HG03108 (cell line): ENCODE measurements around the gene EZR.
"Not testable (repeated sequence)": the region's sequence is repeated elsewhere in the genome, so short reads cannot be mapped to it uniquely, and the experiment has no call there.

ENCODE experiments used
- ATAC-seq: cut with Tn5 transposase; IDR thresholded peaks from one replicate; pipeline ENCODE4 v1.9.1; 2021; ENCODE audit warnings: moderate library complexity; ENCODE audit not compliant: unreplicated experiment

The EZR gene

DNA sequence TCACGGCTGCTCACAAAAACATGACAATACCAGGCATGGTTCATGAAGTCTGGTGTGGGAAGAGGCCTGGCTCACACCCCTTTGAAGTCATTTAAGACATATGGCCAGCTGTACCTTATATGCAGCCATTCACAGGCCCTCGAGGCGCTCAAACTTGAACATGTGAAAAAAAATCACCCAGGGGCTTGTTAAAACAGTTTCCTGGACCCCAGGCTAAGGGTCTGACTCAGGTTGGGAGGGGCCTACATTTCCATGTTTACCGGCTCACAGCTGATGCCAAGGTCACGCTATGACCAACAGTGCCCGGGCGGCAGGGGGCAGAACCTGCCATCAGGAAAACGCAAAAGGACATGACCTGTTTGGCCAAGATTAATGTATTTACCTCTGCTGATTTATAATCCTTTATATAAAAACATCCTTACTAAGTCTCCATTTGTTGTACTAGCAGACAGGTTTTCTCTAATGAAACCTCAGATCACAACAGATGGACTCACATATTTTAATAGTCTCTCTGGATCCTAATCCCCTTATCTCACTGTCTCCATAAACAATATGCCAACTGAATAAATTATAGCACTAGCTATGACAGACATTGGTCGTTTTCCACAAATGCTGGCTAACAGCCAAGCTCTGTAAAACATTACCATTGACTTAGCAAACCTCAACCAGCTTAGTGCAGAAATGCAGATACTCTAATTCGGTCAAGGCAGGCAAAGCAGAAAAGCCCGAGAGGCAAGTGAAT is 19.9 kb downstream of the EZR start:
- no peak for ATAC-seq

DNA sequence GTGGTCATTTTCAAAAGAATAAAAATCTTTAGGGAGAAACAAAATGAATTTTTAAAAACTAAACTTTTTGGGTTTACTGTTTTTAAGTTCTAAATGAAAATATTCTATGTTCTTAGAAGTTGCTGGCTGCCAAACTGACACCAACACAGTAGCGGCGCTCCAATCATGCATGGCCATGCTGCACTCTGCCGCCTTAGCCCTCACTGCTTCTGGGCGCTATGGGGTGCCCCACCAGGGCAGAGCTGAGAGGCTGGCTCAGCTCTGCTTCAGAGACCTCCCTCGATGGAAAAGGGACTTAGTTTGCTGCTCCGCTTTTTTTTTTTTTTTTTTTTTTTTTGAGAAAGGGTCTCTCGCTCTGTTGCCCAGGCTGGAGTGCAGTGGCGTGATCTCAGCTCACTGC is 20.9 kb downstream of the EZR start:
- no peak for ATAC-seq

DNA sequence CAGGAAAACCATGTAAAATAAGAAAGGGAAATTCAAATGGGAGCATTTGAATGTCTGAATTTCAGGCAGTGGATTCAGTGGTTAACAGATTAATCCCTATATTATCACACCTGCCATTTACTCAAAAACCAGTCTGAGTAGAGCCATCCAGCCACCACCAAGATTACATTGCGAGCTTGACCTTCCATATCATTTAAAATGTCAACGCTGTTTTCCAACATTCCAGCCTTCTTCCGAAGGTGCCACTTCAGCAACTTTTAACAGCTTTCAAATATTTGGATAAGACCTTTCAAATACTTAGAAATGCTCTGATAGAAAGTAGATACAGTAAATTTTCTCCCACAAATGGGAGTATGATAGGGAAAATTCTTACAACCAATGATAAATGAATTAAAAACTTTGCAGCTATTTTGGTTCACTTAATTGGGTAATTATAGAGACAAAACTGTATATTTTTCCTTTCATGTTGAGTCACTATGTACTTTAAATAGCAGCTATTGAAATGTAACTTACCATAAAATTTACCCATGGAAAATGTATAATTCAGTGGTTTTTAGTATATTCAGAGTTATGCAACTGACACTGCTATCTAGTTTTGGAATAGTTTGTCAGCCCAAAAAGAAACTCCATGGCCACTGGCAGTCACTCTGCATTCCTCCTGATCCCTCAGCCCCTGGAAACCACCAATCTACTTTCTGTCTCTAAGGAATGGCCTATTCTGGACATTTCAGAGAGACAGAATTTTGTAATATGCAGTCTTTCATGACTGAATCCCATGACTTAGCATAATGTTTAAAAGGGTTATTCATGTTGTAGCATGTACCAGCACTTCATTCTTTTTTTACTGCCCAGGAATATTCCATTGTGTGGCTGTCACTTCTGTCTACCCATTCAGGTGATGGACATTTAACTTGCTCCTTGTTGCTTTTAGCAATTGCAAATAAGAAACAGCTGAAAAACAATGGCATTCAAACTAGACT is 21.5 kb downstream of the EZR start:
- no peak for ATAC-seq

DNA sequence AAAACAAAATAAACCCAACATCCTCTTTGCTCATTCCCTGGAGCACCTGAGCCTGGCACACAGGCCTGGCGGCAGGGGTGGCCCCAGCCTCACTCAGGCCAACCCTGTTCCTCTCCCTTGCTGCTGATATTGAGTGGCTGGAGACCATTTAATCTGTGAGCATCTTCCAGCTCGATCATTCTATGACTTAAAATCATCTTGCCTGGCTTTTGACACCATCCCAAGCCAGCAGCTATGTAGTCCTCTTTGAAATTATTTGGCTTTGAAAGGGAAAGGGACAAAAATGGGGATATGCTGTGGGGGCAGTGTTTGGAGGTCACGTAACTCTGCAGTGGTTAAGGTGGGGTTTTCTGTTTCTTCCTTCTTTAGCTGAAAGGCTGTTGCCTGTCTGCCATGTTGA is 22.8 kb downstream of the EZR start:
- no peak for ATAC-seq

DNA sequence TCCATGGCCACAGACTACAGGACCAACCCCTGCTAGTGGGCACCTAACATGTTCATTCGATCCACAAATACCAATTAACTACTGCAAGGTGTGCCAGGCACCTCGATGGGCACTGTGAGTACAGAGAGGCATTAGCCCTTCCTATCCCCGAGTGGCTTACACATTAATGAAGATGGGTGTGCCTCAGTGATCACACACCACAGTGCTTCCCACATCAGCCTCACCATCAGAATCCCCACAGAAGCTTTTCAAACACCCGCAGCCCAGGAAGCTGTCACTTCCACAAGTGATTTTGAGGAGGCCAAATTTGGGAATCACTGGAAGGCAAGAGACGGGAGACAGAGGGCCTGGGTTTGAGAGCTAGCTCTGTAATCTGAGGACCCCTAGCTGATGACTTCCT is 23.7 kb downstream of the EZR start:
- no peak for ATAC-seq

DNA sequence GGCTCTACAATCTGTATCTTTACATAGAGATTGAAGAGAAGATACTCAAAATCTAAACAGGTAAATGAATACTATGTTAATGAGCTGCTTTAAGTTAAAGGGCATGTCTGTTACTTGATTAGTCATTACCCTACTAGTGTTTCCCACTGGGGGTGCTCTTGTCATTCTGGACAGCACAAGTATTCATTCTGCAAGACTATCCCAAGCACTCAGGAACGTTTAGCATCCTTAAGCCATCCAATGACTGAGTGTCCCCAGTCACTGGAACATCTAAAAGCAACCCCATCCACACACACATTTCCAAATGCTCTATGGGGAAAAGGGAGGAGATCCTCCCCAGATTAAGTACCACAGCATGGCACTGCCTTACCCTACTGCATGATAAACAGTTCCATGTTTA is 25.7 kb downstream of the EZR start:
- no peak for ATAC-seq

DNA sequence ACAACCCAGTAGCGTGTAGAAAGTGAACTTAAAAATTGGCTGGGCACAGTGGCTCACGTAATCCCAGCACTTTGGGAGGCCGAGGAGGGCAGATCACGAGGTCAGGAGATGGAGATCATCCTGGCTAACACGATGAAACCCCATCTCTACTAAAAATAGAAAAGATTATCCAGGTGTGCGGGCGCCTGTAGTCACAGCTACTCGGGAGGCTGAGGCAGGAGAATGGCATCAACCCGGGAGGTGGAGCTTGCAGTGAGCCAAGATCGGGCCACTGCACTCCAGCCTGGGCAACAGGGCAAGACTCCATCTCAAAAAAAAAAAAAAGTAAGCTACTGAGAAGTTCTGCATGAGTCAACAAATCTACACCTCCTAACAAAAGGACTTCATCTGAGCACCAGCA is 26.7 kb downstream of the EZR start:
- ATAC-seq: not testable (repeated sequence)

DNA sequence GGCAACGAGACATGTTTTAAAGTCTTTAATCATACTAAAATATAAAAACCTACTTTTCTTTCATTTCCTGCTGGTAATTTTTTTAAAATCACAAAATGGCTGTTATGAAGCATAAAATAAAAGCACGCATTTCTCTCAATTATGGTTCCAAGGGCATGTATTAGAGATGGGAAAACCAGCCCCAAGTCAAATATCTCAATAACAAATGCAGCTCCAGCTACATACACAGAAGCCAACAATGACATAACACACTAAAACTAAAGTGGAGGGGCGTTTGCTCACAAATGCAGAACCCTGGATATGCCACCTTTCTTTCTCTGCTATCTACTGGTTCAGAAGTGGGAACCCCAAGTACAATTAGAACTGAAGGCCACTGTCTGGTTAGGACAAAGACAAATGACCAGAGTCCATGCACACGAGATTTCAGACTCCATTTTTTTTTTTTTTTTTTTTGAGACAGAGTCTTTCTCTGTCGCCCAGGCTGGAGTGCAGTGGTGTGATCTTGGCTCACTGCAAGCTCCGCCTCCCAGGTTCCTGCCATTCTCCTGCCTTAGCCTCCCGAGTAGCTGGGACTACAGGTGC is 27.8 kb downstream of the EZR start:
- ATAC-seq: no peak

DNA sequence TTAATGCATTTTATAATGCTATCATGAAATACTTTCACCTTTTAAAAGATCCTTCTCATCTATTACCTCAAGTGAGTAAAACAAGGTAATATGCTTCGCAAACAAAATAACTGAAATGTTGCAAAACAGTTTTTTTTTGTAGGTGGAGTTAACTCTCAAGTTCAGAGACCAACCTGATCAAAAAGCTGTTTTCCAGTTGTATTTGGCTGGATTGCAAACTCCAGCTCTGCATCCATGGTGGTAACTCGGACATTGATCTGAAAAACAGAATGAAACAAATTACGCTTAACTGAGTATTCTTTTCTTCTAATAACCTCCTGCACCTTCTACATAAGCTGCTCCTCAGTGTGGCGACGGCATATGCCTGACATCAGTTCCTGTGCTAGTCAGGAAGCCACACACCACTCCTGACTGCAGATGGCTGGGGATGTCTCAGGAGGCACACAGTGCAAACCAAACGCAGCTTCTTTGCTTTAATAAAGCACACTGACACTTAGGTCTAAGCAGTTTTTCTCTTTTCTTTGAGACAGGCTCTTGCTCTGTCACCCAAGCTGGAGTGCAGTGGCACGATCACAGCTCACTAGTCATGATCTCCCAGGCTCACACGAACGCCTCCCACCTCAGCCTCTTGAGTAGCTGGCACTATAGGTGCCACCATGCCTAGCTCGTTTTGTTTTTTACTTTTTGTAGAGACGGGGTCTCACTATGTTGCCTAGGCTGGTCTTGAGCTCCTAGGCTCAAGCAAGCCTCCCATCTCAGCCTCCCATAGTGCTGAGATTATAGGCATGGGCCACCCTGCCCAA is 29.9 kb downstream of the EZR start:
- peak; percentile 59 for ATAC-seq

DNA sequence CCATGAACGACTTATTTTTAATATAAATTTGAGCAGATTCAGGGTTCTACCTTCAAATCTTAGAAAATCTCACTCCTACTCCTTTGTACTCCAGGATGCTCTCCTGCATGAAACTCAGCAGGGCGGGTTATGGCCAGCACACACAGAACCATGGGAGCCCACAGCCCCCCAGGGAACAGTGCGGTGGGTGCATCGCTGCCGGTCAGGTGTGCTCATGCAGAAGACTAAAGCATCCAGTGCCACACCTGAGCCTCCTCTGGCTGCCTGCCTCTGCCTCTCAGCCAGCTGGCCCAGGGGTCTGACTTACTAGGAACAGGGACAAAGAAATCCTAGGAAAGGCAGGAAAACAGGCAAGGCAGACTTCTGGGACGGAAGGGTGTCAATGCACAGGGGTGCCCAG is 31.8 kb downstream of the EZR start:
- ATAC-seq: no peak

DNA sequence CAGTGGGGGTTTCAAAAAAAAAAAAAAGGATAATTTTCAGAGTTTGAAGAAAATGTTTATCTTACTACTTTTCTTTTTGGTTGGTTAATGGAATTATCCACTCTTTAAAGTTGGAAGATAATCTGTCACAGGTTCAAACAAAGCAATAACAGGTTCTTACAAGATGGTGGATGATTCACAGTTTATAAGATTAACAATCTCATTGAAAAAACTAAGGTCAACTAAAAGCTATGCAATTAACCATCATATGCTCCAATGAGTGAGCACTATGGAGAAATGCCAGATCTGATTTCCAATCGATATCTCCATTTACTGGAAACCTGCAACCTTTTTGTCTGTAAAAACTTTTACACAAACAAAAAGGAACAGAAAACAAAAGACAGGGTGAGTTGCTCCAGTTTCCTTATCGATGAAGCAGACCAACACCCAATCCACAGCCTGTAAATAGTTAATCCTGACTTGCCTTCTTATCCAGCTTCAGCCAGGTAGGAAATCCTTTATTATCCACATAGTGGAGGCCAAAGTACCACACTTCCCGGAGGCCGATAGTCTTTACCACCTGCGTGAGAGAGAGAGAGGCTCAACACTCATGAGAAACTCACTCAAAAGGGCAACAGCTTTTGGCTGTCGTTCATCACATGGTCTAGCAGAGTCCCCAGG is 32.4 kb downstream of the EZR start:
- no peak for ATAC-seq

DNA sequence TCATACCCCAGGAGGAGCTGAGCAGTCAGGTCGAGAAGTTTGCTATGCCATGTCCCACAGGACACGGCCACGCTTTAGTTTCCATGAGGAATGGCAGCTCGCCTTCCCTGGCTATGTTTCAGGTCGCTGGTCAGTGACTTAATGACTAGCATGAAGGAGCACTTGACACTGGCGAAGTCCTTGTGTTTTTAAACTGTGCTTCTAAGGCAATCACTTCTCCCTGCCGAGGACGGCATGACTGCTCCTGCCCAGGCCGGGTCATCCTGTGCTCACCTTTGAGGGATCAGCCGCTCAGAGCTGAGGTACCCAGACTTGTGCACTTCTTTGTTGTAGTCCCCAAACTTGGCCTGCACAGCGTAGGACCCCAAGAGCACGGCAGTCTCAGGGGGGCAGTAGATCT is 34.1 kb downstream of the EZR start:
- ATAC-seq: no peak

DNA sequence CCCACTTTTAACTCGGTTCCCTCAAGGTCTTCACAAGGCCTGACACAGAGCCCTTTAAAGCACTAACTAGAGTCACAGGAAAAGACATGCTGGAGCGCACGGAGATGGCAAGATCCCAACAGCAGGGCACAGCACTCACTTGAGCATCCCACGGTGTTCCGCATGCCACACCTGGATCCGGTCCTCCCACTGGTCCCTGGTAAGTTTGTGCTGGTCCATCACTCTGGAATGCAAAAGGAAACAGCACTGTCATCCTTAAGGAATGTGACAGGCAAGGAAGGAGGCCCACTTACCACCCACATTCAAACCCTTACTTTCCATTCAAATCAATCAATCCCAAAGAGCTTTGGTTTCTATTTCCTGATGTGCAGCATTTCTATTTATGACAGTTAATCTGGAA is 34.7 kb downstream of the EZR start:
- no peak for ATAC-seq

DNA sequence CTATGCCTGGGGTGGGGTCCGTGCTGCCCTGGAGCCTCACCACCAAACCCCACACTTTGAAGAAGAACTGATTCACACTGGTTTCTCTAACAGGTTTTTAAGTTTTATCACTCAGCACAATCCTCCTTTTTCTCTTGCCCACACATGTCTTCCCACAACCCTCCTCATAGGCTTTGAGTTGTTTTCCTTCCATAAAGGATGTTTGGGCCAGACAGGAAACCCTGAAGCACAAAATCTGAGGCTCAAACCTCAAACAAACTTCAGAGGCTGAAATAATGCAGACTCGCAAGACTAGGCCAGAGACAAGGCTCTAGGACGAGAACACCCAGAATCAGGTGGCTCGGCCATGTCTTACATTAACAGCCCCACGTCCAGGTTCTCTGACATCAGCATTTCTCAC is 35.3 kb downstream of the EZR start:
- no peak for ATAC-seq

DNA sequence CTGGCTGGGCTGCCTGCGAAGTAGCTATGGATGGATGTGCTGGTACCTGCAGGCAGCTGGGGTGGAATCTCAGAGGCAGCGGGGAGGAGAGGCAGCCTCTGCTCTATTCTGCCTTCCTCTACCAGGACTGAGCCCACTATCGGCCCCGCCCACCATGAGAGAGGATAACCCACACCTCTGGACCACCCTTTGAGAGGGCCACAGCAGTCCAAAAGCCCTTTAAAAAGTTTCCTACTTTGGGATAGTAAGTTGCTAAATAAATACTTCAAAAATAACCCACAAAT is 36.1 kb downstream of the EZR start:
- ATAC-seq: no peak

DNA sequence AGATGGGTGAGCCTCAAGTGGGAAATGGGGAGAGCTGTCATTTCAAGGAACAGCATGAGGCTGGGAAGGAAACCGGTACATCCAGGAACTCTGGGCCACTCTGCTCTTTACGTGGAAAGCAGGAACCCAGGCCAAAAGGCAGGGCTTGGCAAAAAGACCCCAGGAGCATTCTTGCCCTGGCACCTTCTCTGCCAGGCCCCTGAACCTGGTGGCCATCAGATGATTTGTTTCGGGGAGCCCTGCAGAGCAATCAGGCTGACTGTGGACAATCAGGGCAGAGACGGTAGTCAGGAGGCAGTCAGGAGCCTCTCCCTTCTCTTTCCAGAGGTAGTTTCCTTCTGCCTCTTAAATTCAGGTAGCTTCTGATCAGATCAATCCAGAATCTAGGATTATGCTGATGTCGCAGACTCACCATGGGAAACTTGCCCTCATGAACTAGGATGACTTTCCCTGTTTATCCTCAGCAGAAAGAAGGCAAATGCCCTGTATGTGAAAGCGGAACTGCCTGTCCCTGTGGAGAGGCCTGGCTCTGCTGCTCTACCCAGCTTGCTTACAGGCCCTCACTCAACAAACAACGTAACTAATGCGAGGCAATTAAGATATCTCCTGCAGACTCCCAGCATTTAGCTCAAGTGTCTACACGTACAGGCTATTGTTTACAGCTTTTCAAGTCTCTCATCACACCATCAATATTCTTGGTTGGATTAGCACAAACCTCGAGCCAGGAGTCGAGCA is 36.6 kb downstream of the EZR start:
- ATAC-seq: no peak

DNA sequence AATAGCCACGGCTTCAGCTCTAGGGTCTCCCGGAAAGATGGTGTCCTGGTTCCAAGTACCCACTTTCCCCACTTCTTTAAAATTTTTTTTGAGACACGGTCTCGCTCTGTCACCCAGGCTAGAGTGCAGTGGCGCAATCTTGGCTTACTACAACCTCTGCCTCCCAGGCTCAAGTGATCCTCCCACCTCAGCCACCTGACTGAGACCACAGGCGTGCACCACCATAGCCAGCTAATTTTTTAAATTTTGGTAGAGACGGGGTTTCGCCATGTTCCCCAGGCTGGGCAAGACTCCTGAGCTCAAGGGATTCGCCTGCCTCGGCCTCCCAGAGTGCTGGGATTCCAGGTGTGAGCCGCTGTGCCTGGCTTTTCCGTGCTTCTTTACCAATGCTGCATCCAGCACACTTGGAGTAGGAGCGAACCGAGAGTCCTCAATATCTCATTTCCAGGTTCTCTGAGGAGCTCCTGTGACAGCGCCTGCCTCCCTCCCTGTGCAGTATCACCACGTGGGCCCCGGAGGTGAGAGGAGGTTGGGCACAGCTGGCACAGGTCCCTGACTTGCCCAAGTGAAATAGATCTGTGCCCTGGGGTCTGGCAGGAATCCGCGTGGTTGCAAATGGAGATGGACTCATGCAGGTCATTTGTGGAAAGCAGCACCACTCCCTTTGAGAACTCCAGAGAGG is 37.3 kb downstream of the EZR start:
- ATAC-seq: no peak

DNA sequence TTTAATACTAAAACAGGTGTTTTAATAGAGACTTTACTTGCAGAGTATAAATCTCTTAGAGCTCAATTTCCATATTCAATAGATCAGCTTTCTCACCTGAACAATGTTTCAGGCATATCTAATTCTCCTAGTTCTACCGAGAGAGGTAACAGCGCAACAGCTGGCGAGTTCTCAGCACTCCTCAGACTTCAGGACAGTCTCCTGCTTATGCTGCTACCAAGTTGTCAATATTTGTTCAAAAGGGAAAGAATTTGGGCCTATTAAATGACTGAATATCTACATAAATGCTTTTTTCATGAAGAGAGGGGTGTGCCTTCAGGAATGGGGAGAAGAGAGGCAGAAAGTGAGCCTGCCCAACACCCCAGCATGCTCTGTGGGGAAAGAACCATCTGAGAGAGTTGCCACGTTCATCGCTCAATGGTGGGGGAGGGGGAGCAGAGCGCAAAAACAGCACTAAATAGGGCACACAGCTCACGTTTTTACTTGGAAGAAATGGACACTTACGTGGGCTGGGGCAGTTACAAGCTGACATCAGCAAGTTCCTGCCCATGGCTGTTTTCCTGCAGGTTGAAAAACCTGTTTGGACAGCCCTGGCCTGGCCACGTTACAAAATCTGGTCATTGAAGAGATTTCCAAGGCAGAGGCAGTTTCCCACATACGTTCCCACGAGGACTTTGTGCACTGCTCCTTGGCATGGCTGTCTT is 38.0 kb downstream of the EZR start:
- no peak for ATAC-seq
